NCI-H524 (cell line): ENCODE results near the gene FOXD4L3.
"Not testable (repeated sequence)": the region's sequence is repeated elsewhere in the genome, so short reads cannot be mapped to it uniquely, and the experiment has no call there.

ENCODE experiments used
- DNase-seq, 2 experiments: peaks; one replicate each; lab custom pipeline; 2025; lab: John Stamatoyannopoulos, UW

The FOXD4L3 gene

GRCh38 chr9:68351689-68352088 lies 49.0 kb downstream of the FOXD4L3 start:
- not testable (repeated sequence) for DNase-seq
